Suprapubic skin (tissue), 4 donors: ENCODE measurements around the gene JSRP1. TPM values are rescaled to one million over a fixed set of nuclear protein-coding genes. Genes with fewer than 3 reads are reported as not detected.

ENCODE experiments used
- DNase-seq, 2 donors: peaks; one replicate each; pipeline ENCODE4 v3.0.0-alpha.2; 2019; ENCODE audit warnings: low spot score in 2 of 2
- H3K27ac ChIP-seq: fragments of 200-600 bp; sonication (generic); one replicate; pipeline ENCODE4 v1.5.1; 2019
- H3K27me3 ChIP-seq: fragments of 200-600 bp; sonication (generic); one replicate; pipeline ENCODE4 v1.5.1; 2019
- H3K36me3 ChIP-seq: fragments of 200-600 bp; sonication (generic); one replicate; pipeline ENCODE4 v1.5.1; 2019
- H3K4me1 ChIP-seq: fragments of 200-600 bp; sonication (generic); one replicate; pipeline ENCODE4 v1.5.1; 2019
- H3K4me3 ChIP-seq: fragments of 200-600 bp; sonication (generic); one replicate; pipeline ENCODE4 v1.5.1; 2019; ENCODE audit warnings: mild to moderate bottlenecking
- H3K9me3 ChIP-seq: fragments of 200-600 bp; sonication (generic); one replicate; pipeline ENCODE4 v1.5.1; 2019
- CTCF ChIP-seq, 2 donors: fragments of 200-600 bp in 1 of 2; fragments of 450-650 bp in 1 of 2; sonication (generic) in 1 of 2; IDR thresholded peaks; one replicate each; pipeline ENCODE4 v1.5.1; 2016 to 2019; ENCODE audit warnings: antibody characterized with exemption in 2 of 2, mild to moderate bottlenecking in 1 of 2, moderate library complexity in 1 of 2
- EP300 ChIP-seq: sonication (generic); formaldehyde crosslinking; IDR thresholded peaks from one replicate; pipeline ENCODE4 v1.6.1; 2017; ENCODE audit warnings: antibody characterized with exemption
- POLR2A ChIP-seq, 2 donors: fragments of 450-650 bp; IDR thresholded peaks; one replicate each; pipeline ENCODE4 v1.6.1; 2017; ENCODE audit warnings: antibody characterized with exemption in 2 of 2, mild to moderate bottlenecking in 2 of 2, moderate library complexity in 2 of 2
- POLR2AphosphoS5 ChIP-seq, 3 donors: sonication (generic); formaldehyde crosslinking; IDR thresholded peaks; one replicate each; pipeline ENCODE4 v1.6.1; 2017; ENCODE audit warnings: antibody characterized with exemption in 3 of 3
- WGBS: methylation state at CpG from one replicate; pipeline ENCODE4 v1.1.5; 2018; 5-methylcytosine and 5-hydroxymethylcytosine counted together
- total RNA-seq, 4 donors: library from RNA; depleted of rRNA; stranded (reverse); fragments of >200 nt; gene quantifications; one replicate each; pipeline ENCODE4 v1.1.0, GENCODE V29; 2016

Gene JSRP1
- total RNA-seq, 4 donors from 2014 or later, result not detected

GRCh38 chr19:2296141-2296540 is 39.9 kb upstream of the JSRP1 start:
- H3K27me3 ChIP-seq, result peaks cover 30% of the 10 kb centered on the region
- 86% methylated on average over 11 of the region's 16 CpGs for WGBS
- TF ChIP-seq POLR2AphosphoS5 (IDR thresholded peaks at IDR 0.05), result no peak
- TF ChIP-seq POLR2A (IDR thresholded peaks at IDR 0.05), result no peak
- no peak for TF ChIP-seq CTCF (IDR thresholded peaks at IDR 0.05)
- TF ChIP-seq EP300, result no peak

GRCh38 chr19:2294687-2295335 is 38.6 kb upstream of the JSRP1 start:
- peaks cover 4% of the 10 kb centered on the region for H3K36me3 ChIP-seq
- no peak for DNase-seq
- peaks cover 37% of the 10 kb centered on the region for H3K27me3 ChIP-seq
- H3K4me1 ChIP-seq, result peaks cover 36% of the 10 kb centered on the region
- H3K4me3 ChIP-seq, result peak overlapping the region; percentile 6
- H3K27ac ChIP-seq, result no peak overlapping the region
- TF ChIP-seq CTCF (IDR thresholded peaks at IDR 0.05), result no peak
- no peak for TF ChIP-seq POLR2AphosphoS5 (IDR thresholded peaks at IDR 0.05)
- no peak for TF ChIP-seq EP300
- TF ChIP-seq POLR2A (IDR thresholded peaks at IDR 0.05), result no peak
- no peaks in the 10 kb centered on the region for H3K9me3 ChIP-seq
- 39% methylated on average over 19 of the region's 26 CpGs for WGBS

More at GRCh38 chr19:2296141-2296540, 39.9 kb upstream of the JSRP1 start:
- Histone ChIP-seq H3K4me1 (peaks cover 22% of the 10 kb centered on the region), H3K4me3 (no peak overlapping the region), H3K9me3 (no peaks in the 10 kb centered on the region), H3K36me3 (peaks cover 4% of the 10 kb centered on the region), H3K27ac (no peak overlapping the region)
- DNase-seq, result no peak

GRCh38 chr19:2291185-2291751 is 35.1 kb upstream of the JSRP1 start:
- Histone ChIP-seq H3K27ac (no peak overlapping the region), H3K4me3 (peak overlapping the region; percentile 49), H3K36me3 (peaks cover 4% of the 10 kb centered on the region), H3K4me1 (peaks cover 42% of the 10 kb centered on the region), H3K9me3 (no peaks in the 10 kb centered on the region), H3K27me3 (peaks cover 52% of the 10 kb centered on the region)
- no peak for DNase-seq
- WGBS, result 40% methylated on average over 2 of the region's 67 CpGs
- TF ChIP-seq POLR2AphosphoS5 (IDR thresholded peaks at IDR 0.05), result no peak
- TF ChIP-seq POLR2A (IDR thresholded peaks at IDR 0.05), result no peak
- TF ChIP-seq EP300, result no peak
- no peak for TF ChIP-seq CTCF (IDR thresholded peaks at IDR 0.05)

- 0% methylated on average over 5 of the region's 82 CpGs for WGBS
- peak overlapping the region; percentile 49 for H3K4me3 ChIP-seq
- H3K36me3 ChIP-seq, result peaks cover 4% of the 10 kb centered on the region
- H3K27ac ChIP-seq, result peak overlapping the region; percentile 49
- H3K9me3 ChIP-seq, result no peaks in the 10 kb centered on the region
- TF ChIP-seq POLR2AphosphoS5 (IDR thresholded peaks at IDR 0.05), result no peak
- TF ChIP-seq CTCF (IDR thresholded peaks at IDR 0.05), result no peak
- no peak for TF ChIP-seq EP300
- TF ChIP-seq POLR2A (IDR thresholded peaks at IDR 0.05), result no peak
- peaks cover 52% of the 10 kb centered on the region for H3K27me3 ChIP-seq
- peaks cover 42% of the 10 kb centered on the region for H3K4me1 ChIP-seq
- DNase-seq, result no peak
Measured at GRCh38 chr19:2290441-2291184, 34.4 kb upstream of the JSRP1 start.
